Peyer's patch (tissue), 4 donors: ENCODE data around the gene NOS1AP.

Experiments
- CTCF ChIP-seq, 6 experiments: fragments of 450-650 bp in 4 of 6; fragments of 200-600 bp in 2 of 6; sonication (generic) in 1 of 6; IDR thresholded peaks; one replicate each; pipeline ENCODE4 v1.5.1; 2017 to 2019; ENCODE audit warnings: antibody characterized with exemption in 6 of 6, mild to moderate bottlenecking in 3 of 6, moderate library complexity in 1 of 6
- POLR2A ChIP-seq, 2 donors: fragments of 450-650 bp; IDR thresholded peaks; one replicate each; pipeline ENCODE4 v1.5.1; 2017; ENCODE audit warnings: antibody characterized with exemption in 2 of 2, mild to moderate bottlenecking in 2 of 2, moderate library complexity in 2 of 2

GRCh38 chr1:162270016-162270770 lies 200.7 kb downstream of the NOS1AP start:
- TF ChIP-seq CTCF (IDR thresholded peaks at IDR 0.05) (no peak), POLR2A (IDR thresholded peaks at IDR 0.05) (no peak)
